DMS53 treated with DMSO at 0.1 percent for 48 hours (cell line): Measurements from ENCODE around the gene CLIP2.
"Not testable (repeated sequence)": the region's sequence is repeated elsewhere in the genome, so short reads cannot be mapped to it uniquely, and the experiment has no call there.

Source experiments
- DNase-seq: peaks from one replicate; lab custom pipeline; 2025; ENCODE audit not compliant: unreplicated experiment; lab: John Stamatoyannopoulos, UW

Gene CLIP2

GRCh38 chr7:74294191-74294998, 5.2 kb downstream of the CLIP2 start:
- no peak for DNase-seq

DNA sequence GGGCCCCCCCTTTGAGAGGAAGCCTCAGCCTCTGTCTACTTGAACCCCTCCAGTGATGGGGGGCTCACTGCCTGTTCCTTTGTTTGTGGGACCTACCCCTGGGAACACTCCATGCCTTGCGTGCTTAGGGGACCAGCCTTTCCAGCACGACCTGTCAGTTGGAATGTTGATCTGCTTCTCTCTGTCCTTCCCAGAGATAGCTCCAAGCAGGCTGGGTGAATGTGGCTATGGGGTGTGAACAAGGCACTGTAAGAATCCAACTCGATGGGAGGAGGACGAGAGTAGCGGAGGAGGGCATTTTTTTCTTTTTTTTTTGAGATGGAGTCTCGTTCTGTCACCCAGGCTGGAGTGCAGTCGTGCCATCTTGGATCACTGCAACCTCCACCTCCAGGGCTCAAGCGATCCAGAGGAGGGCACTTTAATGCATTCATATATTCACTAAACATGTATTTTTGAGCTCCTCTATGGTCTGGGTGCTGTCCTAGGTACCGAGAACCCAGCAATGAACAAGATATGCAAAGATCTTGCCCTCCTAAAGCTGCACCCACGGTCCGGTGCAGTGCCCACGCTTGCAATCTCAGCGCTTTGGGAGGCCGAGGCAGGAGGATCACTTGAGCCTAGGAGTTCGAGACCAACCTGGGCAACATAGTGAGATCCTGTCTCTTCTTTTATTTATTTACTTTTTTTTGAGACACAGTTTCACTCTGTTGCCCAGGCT, 8.5 kb downstream of the CLIP2 start:
- no peak for DNase-seq

- no peak for DNase-seq
Observed at GRCh38 chr7:74299401-74299800, 10.2 kb downstream of the CLIP2 start.

DNA sequence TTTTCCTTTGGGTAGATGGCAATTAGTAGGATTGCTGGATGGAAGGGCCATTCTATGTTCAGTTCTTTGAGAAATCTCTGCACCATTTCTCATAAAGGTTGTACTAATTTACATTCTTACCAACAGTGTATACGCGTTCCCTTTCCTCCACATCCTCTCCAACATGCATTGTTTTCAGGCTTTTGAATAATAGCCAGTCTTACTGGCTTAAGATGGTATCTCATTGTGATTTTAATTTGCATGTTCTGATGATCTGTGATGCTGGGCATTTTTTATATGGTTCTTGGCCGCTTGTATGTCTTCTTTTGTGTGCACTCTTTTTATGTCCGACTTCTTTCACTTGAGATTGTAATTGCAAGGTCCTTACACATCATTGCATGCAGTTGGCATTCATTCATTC, 11.7 kb downstream of the CLIP2 start:
- no peak for DNase-seq

DNA sequence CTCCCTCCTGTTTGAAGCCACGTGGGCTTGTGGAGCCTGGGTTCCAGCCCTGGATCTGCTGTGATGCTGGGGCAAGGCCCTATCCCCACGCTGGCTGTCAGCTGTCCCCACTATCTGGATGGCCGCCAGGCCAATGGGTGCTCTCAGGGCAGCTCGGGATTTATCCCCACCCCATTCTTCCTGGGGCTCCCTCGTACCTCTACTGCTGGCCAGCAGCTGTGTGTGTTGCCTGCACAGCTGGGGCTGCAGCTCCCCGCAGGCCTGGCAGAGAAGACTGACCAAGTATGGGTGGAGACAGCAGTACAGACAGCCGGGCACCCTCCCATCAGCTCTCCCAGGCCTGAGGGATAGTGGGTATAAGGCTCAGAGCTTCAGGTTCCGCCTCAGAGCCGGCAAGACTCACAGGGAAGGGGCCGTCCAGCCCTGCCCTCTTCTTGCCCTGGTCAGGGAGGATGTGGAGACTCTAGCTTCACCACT, 13.6 kb downstream of the CLIP2 start:
- no peak for DNase-seq

DNA sequence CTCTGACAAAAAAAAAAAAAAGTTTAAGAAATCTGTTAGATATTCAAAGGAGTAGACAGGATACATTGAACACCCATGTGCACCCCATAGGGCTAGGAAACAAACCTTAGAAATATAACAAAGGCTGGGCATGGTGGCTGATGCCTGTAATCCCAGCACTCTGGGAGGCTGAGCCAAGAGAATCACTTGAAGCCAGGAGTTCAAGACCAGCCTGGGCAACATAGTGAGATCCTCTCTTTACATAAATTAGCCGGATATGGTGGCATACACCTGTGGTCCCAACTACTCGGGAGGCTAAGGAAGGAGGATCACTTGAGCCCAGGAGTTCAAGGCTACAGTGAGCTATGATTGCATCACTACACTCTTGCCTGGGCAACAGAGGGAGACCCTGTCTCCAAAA, 15.3 kb downstream of the CLIP2 start:
- no peak for DNase-seq

- DNase-seq, result no peak
Observed at GRCh38 chr7:74306004-74306729, 17.0 kb downstream of the CLIP2 start.

DNA sequence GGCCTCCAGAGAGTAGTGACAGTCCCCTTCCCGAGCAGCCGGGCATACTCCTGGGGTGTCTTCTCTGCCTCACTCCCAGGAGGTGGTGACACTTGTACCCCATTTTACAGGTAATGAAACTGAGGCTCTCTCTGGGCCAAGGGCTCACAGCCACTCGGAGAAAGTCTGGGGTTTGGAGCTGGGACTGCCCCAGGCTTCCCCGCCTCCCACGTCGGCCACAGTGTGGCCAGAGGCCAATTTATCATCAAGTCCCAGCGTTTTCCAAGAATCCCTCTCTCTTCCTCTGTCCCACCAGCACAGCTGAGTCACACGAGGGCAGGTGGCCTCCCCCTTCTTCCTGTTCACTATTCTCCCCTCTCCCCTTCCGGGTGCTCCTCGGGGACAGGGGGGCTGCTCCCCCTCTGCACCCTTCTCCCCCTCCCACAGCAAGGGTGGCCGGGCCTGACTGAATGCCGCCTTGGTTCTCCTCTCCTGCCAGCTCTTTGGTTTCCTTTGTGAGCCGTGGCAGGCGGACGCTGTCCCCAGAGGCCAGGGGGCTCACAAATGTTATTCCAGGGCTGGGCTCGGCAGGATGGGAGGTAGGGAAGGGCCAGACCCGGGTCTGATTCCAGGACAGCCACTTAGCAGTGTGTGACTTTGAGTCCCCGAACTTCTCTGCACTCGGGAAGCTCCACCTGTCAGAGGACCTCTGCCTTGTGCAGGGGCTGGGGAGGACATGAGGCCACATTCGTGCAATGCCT, 17.7 kb downstream of the CLIP2 start:
- DNase-seq, result no peak

GRCh38 chr7:74307738-74308505, 18.7 kb downstream of the CLIP2 start:
- DNase-seq, result no peak

GRCh38 chr7:74309181-74309580, 20.0 kb downstream of the CLIP2 start:
- no peak for DNase-seq

- no peak for DNase-seq
Observed at GRCh38 chr7:74311305-74311744, 22.1 kb downstream of the CLIP2 start.

DNA sequence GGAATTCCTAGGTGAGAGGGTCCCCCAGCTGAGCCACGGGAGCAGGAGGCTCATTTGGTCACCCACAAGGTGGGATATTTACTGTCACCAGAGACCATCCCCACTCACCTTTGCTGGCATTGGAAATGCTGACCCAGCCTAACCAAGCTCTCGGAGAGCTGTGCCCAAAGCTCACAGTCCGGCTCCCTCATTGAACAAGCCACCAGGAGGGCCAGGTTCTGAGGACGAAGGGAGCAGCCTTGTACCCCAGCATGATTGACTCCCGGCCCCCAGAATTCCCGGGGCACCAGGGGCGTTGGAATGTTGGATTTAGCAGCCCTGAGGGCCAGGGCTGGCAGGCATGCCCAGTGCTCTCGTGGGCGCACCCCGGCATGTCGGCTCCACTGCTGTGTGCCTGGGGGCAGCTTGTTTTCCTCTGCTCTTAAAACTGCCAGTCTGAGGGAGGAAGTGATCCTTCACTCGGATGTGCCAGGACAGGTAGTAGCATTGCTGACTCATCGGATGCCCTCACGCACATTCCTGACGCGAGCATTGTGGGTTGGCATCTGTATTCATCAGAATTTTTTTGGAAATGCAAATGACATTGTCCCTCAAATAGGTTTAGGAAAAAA, 23.3 kb downstream of the CLIP2 start:
- no peak for DNase-seq

GRCh38 chr7:74315891-74316290, 26.7 kb downstream of the CLIP2 start:
- DNase-seq, result not testable (repeated sequence)

GRCh38 chr7:74317146-74317782, 28.1 kb downstream of the CLIP2 start:
- DNase-seq, result no peak

DNA sequence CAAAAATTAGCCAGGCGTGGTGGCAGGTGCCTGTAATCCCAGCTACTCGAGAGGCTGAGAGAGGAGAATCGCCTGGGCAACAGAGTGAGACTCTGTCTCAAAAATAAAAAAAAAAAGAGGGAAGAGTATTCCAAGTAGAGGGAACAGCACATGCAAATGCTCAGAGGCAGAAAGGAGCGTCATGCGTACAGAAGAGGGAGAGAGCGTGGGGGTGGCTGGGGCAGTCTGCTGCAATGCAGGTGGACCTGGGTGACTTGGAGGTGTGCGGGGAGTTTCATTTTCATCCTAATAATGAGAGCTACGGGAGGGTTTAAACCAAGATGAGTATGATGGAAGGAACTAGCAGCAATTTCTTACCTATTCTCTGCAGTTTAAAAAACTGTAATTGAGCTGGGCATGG, 28.8 kb downstream of the CLIP2 start:
- DNase-seq, result no peak

DNA sequence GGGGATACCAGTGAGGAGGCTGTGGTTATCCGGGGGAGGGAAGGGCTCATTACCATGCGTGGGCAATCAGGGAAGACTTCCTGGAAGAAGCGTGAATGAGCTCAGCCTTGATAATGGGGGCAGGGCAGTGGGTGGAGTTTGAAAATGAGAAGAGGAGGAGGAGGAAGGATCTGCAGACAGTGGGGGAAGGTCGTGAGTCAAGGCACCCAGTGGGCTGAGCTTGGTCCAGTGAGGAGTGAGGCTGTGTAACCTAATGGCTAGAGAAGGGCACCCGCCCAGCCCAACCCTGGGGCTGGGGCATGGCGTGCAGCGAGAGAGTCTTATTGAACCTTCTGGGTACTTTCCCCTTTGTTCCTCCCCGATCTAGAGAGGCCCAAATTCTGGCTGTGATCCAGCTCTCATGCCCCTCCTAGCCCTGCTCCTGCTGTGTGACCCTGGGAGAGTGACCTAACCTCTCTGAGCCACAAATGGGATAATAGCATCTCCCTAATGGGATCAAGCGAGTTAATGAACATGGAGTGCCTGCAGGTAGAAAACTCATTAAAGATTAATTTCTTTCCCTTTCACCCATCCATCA, 31.5 kb downstream of the CLIP2 start:
- DNase-seq, result no peak

DNA sequence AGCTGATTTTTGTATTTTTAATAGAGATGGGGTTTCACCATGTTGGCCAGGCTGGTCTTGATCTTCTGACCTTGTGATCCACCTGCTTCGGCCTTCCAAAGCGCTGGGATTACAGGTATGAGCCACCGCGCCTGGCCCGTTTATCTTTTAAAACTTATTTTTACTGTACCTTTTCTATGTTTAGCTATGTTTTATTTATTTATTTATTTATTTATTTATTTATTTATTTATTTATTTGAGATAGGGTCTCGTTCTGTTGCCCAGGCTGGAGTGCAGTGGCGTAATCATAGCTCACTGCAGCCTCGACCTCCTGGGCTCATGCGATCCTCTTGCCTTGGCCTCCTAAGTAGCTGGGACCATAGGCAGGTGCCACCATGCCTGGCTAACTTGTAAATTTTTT, 33.7 kb downstream of the CLIP2 start:
- not testable (repeated sequence) for DNase-seq

DNA sequence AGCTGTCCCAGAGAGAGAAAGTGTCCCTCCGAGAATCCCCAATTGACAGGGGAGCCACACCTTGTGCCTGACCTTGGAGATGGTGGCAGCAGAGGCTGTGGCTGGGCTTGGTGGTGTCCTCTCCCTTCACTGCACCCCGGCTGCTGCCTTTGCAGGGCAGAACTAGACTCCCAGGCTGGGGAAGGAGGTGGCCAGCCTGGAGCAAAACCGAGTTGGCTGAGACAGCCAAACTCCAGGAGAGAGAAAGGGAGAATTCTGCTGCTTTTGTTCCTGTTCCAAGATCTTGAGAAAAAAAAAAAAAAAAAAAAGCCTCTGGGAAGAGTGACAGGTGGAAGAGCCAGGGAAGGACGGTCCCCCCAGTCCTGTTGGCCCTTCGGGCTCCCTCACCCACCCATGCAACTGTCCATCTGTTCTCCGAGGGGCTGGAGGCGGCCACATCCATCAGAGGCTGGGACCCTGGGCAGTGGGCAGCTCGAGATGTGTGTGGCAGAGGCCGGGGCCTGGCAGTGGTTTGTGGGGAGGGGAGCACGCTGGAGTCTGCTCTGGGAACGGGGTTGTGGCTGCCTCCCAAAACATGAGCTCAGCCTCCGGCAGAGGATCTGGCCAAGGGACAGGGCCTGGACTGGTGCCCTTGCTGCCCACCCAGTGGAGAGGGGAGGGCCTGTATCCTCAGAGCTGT, 35.5 kb downstream of the CLIP2 start:
- DNase-seq, result no peak
